ENCODE data around the gene LRRC40.
"Not testable (repeated sequence)": the region's sequence is repeated elsewhere in the genome, so short reads cannot be mapped to it uniquely, and the experiment has no call there.

DNA sequence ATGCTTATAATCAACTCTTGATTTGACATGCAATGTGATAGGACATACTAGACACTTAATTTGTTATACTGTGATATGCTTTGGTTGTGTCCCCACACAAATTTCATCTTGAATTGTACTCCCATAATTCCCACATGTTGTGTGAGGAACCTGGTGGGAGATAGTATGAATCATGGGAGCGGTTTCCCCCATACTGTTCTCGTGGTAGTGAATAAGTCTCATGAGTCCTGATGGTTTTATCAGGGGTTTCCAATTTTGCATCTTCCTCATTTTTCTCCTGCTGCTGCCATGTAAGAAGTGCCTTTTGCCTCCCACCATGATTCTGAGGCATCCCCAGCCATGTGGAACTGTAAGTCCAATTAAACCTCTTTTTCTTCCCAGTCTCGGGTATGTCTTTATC lies 20.2 kb downstream of the LRRC40 start:
- TF ChIP-seq CTCF (IDR thresholded peaks at IDR 0.05; ENCODE audit: low read depth, low read length); POLR2A (IDR thresholded peaks at IDR 0.05; ENCODE audit: extremely low read depth, insufficient read length); MAX (IDR thresholded peaks at IDR 0.05; ENCODE audit: low read depth, low read length): not testable (repeated sequence)

Data from NB4 (cell line).